ENCODE data around the gene BUD23. TPM values are rescaled to one million over a fixed set of nuclear protein-coding genes. Genes with fewer than 3 reads are reported as not detected.

The BUD23 gene
- total and polyA plus RNA-seq, 2 donors (not counting 3 experiments of a cell fraction or from before 2014, with no cell fraction given), result 62.1 to 64.6 TPM

DNA sequence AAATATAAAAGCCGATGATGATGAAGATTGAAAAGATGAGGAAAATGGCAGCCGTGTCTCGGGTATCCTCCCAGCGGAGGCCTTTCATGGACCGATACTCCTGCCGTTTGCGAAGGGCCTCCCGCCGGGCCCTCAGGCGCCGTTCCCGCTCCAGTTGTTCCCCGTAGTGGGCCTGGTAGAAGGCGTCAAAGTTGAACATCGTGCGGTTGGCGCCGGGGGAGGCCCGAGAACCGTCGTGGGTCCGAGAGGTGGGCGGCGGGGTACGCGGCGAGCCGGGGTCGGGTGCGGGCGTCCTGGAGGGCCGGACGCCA lies 697 bp upstream of the BUD23 start:
- no TSS peak for BruUV-seq (replicated peaks)
- DNase-seq (ENCODE audit: low read depth, low spot score) (no peak), FAIRE-seq (no peak)
- Histone ChIP-seq H3K9me1 (replicated peaks; ENCODE audit: control insufficient read depth, extremely low read depth, insufficient read depth, low read length) (no peaks in the 10 kb centered on the region), H3K27ac (ENCODE audit: insufficient read depth, low read depth, low read length) (peak overlapping the region; percentile 31), H3K4me1 (ENCODE audit: control insufficient read depth, extremely low read depth, insufficient read depth, low read length) (peaks cover 14% of the 10 kb centered on the region), H3K27me3 (ENCODE audit: control insufficient read depth in 2 of 2, insufficient read depth in 2 of 2, low read length in 2 of 2) (no peaks in the 10 kb centered on the region), H3K9me3 (replicated peaks; ENCODE audit: control insufficient read depth, insufficient read depth, low read length) (no peaks in the 10 kb centered on the region), H3K9ac (replicated peaks; ENCODE audit: extremely low read depth, insufficient read depth, low read length) (peak overlapping the region; percentile 88), H3K4me3 (replicated peaks in 1 of 3; ENCODE audit: insufficient read depth in 1 of 3, low read depth in 1 of 3, low read length in 3 of 3) (peak overlapping the region; percentile 65 to 72 (median 68)), H3K36me3 (ENCODE audit: control insufficient read depth in 2 of 2, extremely low read depth in 1 of 2, insufficient read depth in 2 of 2, low read length in 2 of 2) (peaks cover 2 to 11% of the 10 kb centered on the region in 2 experiments), H3K4me2 (ENCODE audit: insufficient read depth, low read length) (peak overlapping the region; percentile 83), H3K79me2 (ENCODE audit: control insufficient read depth, insufficient read depth, low read length) (peaks cover 59% of the 10 kb centered on the region), H2AFZ (ENCODE audit: low read depth, low read length) (peak overlapping the region; percentile 53), H4K20me1 (replicated peaks; ENCODE audit: control insufficient read depth, extremely low read depth, insufficient read depth, low read length) (no peaks in the 10 kb centered on the region)
- CTCF ChIA-PET, result no interaction called here
- POLR2A ChIA-PET, result no interaction called here
- dilution Hi-C loops (cut with MboI; ENCODE audit: extremely low pct_ligation_motif_present, low sequenced_read_pairs) (no loop called here), intact Hi-C loops (cut with micrococcal nuclease) (loop anchor here (1.0 kb wide), 1 partner anchor 36 kb away; no protein-coding TSS in a partner anchor)
- TF ChIP-seq POLR2AphosphoS5 (IDR thresholded peaks at IDR 0.05; ENCODE audit: insufficient read depth, low read depth, low read length) (no peak), GATA2 (IDR thresholded peaks at IDR 0.05; ENCODE audit: insufficient read depth, insufficient read length, low read depth, low read length) (no peak), FOS (IDR thresholded peaks at IDR 0.05; ENCODE audit: borderline replicate concordance, insufficient read depth, low read length) (no peak), JUN (IDR thresholded peaks at IDR 0.05; ENCODE audit: borderline replicate concordance, insufficient read depth, insufficient read length, low read depth) (no peak), EZH2 (IDR thresholded peaks at IDR 0.05; ENCODE audit: borderline replicate concordance, low read depth, low read length, severe bottlenecking) (no peak), CTCF (IDR thresholded peaks at IDR 0.05; ENCODE audit: extremely low read depth in 1 of 2, insufficient read depth in 1 of 2, low read depth in 1 of 2, low read length in 2 of 2) (no peak), POLR2A (IDR thresholded peaks at IDR 0.05; ENCODE audit: low read depth, low read length) (no peak), MYC (IDR thresholded peaks at IDR 0.05; ENCODE audit: low read depth, low read length) (no peak)
- TF ChIP-seq, protein P1, sequence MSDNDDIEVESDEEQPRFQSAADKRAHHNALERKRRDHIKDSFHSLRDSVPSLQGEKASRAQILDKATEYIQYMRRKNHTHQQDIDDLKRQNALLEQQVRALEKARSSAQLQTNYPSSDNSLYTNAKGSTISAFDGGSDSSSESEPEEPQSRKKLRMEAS (IDR thresholded peaks at IDR 0.05; ENCODE audit: insufficient read depth, insufficient read length), result no peak

Measured in endothelial cell of umbilical vein (primary cell).